Suppressor macrophage treated with lipopolysaccharide for 1 hour (primary cell): Measurements from ENCODE around the gene ANO7.

Experiments
- DNase-seq, 3 donors: peaks; one replicate each; pipeline ENCODE4 v3.0.0-alpha.2; 2020 to 2022

The ANO7 gene

DNA sequence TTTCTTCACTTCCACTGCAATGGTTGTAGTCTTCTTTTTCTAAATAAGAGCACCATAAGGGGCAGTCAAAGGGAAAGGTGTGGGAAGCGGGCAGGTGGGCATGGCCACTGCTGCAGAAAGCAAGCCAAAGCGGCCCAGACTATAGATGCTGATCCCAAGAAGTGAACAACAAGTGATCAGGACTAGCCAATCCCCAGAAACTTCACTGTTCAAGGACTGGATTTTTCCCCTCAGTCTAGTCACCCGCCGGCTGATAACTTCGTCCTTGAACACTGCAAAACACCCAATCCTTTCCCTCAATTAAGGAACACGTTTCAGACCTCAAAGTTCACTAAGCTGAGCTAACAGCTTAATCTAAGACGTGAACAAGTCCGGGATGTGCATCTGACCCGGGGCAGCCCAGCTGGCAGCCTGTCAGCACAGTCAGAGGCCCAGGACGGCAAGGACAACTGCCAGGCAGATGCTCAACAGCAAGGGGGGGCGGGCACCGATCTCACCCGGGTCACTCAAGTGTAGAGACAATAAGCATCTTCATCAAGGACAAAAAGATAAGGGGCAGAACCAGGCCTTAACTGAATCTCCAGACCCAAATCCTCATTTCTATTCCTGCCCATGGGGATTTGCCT is 67.2 kb downstream of the ANO7 start:
- no peak for DNase-seq

DNA sequence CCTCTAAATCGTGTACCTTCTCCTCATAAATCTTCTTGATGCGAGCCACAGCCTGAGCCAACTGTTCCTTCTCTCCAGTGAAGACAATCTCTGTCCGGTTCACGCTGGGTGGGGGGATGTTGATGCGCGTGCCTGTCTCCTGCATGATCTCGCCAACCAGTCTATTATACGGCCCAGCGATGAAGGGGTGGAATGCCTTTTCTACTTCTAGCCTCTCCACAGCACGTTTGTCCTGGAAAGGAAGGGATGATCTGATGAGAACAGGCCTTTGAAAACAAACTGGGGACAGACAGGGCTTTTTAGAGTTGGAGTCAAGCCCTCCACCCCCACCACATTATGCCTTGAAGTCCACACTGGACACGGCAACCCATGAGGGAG is 67.7 kb downstream of the ANO7 start:
- DNase-seq, result no peak

DNA sequence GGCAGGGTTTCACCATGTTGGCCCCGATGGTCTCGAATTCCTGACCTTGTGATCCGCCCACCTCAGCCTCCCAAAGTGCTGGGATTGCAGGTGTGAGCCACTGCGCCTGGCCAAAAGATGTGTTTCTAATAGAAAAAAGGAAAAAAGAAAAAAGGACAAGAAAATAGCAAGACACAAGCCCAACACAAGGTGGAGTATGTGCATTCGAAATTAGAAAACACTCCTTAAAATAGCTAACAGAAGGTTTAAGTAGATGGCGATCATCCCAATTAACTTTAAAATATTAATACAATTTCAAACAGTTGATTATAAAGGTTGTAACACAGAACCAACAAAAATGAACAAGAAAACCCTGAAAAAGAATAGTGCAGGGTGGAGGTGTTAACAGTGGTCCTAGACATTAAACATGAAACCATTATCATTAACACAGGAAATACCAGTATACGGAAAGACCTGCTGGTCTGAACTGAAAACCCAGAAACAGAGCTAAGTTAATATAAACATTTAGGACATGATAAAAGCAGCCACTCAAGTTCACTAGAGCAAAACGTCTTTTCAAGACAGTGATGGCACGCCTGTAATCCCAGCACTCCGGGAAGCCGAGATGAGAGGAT is 69.0 kb downstream of the ANO7 start:
- no peak for DNase-seq

DNA sequence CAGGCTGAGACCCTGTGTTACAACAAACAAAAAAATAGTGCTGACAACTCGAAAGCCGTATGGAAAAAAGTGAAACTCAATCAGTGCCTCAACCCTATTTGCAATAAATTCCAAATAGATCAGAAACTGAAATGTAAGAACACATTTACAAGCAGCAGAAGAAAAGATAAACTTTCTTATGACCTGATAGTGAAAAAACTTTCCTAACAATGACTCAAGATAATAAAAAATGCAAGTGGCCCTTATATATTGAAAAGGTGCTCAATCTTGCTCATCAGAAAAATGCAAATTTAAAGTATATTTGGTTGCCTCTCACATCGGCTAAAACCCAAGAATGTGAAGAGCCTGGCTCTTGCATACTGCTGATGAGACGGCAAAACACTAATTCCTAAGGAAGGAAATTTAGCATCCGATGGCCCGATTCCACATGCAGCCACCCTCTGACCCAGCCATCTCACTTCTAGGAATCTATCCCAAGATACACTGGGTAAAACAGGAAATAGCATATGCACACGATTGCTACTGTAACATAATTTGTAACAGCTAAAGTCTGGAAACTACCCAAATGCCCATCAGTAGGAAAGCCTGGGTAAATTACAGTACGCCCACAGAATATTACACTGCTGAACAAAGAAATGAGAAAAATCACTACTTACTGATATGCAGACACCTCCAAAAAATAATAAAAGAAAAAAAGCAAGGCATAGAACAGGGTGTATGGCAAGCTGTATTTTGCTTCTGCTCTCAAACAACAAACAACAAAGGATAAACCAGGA is 70.2 kb downstream of the ANO7 start:
- peak; percentile 41 to 59 (median 48) for DNase-seq

DNA sequence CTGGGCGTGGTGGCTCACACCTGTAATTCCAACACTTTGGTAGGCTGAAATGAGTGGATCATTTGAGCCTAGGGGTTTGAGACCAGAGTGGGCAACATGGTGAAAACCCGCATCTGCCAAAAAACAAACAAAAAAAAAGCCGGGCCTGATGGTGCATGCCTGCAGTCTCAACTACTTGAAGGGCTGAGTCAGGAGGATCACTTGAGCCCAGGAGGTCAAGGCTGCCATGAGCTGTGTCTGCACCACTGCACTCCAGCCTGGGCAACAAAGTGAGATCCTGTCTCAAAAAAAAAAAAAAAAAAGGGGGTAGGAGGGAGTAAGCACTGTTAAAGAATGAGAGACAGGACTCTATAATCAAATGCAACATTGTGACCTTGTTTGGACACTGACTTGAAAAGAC is 72.4 kb downstream of the ANO7 start:
- no peak for DNase-seq

DNA sequence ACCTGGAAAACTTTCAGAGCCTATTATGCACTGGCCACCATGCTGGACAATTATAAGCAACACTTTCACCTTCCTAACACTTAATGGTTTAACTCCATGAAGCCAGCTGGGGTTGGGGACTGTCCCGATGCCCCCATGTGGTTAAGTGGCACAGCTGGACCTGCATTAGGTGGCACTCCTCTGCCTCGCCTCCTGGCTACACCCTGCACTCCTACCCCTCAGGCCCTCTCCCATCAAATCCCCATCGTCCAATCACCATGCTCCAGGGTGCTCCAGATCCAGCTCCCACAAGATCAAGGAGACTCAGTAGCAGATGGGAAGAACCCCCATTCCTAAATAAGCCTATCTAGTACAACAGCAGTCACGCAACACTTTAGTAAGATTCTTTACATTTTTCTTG is 73.2 kb downstream of the ANO7 start:
- no peak for DNase-seq

DNA sequence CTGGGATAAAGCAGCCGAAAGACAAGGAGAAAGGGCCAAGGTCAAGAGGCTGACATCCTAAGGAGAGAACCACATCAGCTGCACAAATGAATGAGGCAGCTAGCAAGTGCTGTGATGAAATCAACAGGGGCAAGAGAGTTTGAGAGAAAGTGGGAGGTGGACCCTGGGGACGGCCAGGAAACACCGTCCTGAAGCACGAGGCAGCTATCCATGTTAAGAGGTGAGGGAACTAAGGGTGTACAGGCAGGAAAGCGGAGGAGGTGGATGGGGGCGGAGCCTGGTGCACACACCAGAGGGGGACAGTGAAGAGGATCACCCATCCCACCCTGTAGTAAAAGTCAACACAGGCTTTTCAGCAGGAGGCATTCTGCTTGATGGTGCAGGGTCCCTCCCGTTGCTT is 74.6 kb downstream of the ANO7 start:
- no peak for DNase-seq

DNA sequence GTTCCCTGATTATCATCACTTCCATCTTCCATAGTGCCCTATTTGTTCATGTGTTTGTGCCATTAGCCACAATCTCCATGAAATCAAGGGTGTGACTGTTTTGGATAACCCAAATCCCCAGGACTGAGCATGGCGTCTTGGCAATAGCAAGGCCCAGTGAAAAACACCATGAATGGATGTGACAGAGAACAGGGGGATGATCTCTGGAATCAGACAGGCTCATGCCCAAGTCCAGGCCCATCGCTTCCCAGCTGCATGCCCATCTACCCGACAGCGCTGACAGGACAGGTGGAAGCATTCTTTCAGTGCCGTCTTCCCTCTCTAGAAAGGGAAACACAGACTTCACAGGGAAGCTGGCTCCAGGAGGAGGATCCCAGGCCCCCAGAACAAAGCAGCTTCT is 77.0 kb downstream of the ANO7 start:
- DNase-seq, result no peak

DNA sequence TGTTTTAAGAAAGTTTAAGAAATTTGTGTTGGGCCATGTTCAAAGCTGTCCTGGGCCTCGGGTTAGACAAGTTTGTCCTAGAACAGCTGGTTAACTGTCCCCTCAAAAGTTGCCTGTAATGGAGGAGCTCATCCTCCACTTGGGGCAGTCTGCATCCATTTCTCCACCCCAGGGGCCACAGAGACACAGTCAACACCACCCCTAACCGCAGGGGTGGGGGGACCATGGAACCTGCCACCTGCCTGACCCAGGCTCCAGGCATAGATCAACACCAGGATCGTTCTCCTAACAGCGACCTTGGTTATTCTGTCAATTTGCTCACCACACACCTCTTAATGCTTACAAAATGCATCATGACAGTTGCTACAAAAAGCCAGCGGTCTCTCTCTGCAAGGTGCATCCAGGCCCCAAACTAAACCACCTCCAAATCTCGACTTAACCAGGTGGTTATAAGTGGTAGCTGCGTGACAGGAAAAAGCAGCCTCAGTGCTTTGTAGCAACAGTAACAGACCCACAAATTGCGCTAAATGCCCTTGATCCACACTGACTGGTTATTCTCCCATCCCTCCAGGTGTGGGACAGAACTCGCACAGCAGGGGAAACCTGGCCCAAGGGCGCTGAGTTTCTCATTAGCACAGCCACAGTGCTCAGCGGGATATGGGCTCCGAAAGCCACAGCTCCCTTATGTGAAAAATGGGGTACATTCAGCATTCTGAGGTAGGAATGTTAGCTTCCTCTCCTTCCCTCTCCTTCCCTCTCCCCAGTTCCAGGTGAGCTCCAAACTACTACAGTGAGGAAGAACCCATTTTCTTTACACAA is 79.0 kb downstream of the ANO7 start:
- DNase-seq, result no peak

DNA sequence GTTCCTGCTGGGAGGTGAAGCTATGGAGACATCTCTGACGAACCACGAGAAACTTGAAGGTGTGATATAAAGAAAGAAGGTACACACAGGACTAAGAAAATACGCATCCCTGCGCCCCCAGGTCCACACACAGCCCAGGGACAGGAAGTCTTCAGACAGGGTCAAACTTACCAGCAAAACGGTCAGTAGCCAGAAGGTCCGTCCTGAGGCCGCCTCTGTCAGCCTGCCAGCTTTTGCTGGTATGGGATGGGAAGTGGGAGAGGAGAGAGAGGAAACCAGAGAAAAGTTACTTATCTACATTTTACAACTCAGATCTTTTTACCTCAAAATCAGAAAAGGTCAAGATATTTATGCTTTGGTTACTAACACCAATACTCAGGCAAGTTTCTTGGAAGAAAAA is 79.8 kb downstream of the ANO7 start:
- DNase-seq, result no peak

DNA sequence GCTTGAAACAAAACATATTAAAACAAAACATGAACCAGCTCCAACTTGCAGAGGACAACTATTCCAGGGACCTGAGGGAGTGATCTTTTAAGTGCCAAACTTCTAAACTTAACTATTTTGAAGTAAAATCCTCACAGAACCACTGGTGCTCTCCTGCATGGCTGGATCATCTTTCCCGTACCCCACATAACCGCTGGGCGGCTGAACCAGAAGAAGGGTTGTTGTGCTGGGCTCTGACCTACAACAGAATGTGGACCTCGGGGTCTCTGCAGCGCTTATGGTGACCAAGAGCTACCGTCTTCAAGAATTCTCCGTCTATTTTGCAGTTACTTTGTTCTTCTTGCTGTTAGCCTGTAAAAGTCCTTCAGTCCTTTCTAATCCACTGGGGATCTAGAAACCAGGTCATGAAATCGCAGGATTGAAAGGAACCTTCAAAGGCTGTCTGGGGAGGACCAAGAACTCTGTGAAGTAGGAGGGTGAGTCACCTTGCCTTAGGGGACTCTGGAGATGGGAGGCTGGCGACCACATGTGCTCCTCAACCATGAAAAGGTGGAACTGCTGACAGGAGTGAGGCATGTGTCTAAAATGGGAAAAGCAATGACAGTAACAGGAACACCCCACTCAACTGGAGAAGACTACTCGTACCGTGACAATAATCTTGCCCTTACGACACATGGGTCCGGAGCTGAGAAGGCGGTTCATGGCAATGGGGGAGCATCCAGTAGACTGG is 80.4 kb downstream of the ANO7 start:
- peak in 1 of 3 donors; percentile 9 for DNase-seq

DNA sequence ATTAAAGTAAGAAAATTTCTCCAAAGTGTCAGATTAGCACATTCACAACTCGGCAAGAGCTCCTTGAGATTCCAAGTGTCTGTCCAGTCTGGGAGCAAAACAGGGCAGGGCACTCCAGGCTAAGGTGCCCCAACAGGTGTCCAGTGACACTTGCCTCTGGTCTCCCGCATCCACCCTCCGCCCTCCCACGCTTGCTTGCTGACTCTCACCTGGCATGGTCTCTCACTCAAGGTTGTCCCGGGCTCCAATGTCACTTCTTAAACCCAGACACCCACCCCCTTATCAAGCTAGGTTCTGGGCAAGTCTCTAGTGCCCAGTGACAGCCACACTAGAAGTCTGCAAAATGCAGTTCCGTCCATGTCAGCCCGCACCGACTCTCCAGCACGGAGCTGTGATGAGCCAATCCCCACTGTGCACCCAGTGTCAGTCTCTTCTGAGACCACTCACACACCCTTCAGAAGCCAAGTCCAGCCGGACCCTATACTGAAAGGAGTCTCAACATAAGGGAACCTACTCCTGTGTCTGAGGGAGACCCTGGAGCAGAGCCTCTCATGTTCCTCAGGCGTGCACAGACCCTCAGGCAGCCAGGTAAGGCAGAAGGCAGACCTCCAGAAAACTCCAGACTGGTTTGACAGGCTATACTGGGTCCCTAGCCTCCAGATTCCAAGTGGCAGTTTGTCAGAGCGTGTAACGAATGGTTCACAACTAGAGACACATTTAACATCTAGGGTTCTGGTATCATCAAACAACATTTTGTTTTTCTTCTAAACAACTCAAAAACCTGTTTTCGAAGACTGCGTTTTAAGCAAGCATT is 81.4 kb downstream of the ANO7 start:
- DNase-seq, result no peak

DNA sequence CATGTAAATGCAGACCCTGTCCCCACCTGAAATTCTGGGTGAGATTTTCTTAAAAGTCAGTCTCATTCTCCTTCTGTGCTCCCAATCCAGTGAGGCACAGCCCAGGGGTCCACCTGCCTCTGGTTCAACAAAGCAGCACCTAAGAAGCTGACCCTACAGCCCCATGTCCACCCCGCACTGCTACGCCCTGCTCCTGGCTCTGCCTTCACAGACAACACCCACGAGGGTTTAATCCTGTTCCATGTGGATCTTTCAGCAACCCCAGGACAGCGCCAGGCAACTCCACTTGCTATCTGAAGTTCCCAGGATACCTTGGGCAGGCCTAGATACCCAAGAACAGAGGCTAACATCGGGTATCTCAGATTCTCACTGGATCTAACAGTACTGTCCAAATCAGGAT is 82.1 kb downstream of the ANO7 start:
- no peak for DNase-seq

DNA sequence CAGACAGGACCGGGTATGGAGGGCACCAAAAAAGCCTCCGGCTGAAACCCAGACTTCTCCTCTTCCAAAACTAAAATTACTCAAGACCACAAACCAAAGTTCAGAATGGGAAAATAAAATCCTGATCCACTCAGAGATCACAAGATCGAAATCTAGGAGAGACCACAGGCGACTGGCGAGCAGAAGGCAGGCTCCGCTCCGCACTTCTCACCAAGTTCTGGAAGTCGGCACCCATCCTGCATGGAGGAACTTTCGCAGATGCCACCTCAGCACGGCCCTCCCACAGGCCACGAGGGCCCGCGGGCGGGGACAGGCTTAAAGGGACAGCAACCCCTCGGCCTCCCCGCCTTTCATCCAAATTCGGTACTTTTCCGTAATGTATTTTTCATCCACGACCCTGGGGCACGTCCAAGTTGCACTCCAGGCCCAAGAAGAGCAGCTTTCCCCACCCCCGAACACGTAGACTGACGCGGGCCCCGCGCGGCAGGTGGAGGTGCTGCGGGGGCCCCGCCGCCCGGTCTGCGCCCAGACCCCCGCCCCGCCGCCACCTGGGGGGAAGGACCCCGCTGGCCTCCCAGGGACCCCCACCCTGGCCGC is 83.3 kb downstream of the ANO7 start:
- peak; percentile 87 to 94 (median 89) for DNase-seq

DNA sequence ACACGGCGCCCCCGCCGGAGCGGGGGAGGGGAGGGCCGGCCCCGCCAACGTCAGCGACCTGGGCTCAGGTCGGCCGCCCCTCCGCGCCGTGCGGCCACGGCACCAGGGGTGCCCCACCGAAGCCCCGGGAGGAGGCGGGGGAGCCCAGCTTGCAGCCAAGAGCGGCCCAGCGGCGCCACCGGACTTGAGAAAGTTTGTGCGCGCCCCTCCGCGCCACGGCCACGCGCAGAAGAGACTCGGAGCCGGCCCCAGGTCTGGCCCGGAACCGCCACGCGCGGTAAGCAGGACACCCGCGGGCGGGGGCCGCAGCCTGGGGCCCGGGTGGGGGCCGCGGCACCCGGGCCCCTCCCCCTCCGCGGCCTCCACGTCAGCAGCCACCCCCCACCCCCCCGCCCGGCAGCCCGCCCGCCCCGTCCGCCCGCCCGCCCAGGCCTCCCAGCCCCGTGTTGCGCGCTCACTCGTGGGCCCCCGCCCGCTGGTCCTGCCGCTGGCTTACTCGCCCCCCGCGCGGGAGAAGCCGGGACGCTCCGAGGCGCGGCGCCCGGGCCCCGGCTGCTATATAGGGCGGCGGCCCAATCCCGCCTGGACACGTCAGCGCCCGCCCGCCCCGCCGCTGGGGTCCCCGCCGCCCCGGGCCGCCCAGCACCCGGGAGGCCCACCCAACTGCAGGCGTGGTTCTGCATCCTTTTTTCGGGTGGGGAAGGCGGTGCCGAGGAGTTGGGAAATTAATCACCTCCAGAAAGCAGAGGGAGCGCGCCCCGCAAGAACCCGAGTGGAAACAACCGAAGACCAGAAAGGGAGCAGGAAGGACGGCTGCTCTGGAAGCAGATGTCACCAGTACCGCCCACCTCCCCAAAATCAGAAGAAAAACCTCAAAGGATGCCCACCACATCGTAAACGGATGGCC is 84.1 kb downstream of the ANO7 start:
- DNase-seq, result peak; percentile 63 to 86 (median 74)

DNA sequence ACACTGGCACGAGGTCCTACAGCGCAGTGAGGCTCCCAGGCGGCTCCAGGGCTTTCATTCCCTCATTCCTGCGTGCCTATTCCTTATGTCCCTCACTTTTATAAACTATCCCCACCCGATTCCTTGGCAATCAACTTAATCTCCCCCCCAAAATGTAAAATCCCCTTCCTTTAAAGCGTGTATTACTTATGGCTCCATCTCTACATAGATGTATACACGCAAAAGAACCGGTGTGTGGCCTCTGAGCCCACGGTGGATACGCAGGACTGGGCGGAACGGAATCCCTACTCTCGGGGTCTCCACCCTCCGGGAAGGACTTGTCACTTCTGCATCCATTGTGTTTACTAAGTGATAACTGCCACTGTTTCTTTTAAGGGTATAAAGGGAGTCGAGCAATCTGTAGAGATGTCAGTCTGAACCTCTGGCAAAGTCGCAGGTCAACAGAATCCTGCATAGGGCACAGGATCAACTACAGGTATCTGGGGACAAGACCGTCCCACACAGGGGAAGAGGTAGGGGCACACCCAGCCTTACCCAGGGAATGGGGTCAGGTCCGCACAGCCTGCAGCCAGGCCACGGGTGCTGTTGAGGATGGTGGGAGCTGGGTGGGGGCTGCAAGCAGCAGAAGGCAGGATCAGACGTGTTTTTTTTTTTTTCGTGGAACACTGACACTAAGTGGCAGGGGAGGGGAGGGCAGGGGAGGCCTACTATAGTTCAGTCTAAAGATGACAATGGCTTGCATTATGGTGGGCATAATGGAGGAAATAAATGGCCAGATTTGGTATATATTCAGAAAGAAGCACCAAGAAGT is 84.9 kb downstream of the ANO7 start:
- DNase-seq, result no peak

DNA sequence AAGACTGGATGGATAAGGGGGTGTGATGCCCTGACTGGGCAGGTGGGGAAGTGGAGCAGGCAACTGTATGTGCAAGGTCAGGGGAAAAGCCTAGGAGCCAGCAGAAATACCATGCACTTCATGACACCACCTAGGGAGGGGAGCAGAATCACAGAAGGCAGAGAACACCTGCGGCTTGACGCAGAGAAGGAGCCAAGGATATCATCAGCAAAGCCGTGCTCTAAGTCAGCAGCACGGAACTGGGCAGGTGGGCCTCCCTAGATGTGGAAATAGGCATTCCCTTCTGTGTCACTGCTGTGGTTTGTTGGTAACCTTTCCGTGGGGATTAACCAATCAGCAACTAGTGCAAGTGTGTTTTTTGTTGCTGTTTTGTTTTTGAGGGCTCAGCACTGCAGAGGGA is 85.7 kb downstream of the ANO7 start:
- no peak for DNase-seq
